ENCODE results near the gene NOTCH2. TPM values are rescaled to one million over a fixed set of nuclear protein-coding genes. Genes with fewer than 3 reads are reported as not detected.

The NOTCH2 gene
- total and polyA plus RNA-seq, 4 donors: 43.7 to 131 (median 78.1) TPM

Other genes with a start within 250 kb of the NOTCH2 start
- gene ADAM30, start 173.1 kb downstream of the NOTCH2 start, total RNA-seq: not detected
- not detected for gene ADAM30, start 173.1 kb downstream of the NOTCH2 start, polyA plus RNA-seq (ENCODE audit: insufficient read length in 2 of 2)
- 10 to 100 TPM; 25.5 to 39.1 TPM for gene SEC22B, start 106.9 kb upstream of the NOTCH2 start, total RNA-seq
- gene SEC22B, start 106.9 kb upstream of the NOTCH2 start, polyA plus RNA-seq (ENCODE audit: insufficient read length in 2 of 2): 10 to 100 TPM; 25.1 to 25.9 TPM